ENCODE data around the gene ARL6IP6. TPM values are rescaled to one million over a fixed set of nuclear protein-coding genes. Genes with fewer than 3 reads are reported as not detected.

ARL6IP6 gene
- total RNA-seq, 1 donor from 2014 or later: 18.1 TPM

GRCh38 chr2:152791979-152792378, 73.6 kb downstream of the ARL6IP6 start:
- Histone ChIP-seq H3K9me3 (ENCODE audit: insufficient read depth, low read depth, low read length) (no peaks in the 10 kb centered on the region), H3K27ac (ENCODE audit: low read depth, low read length) (no peak overlapping the region), H3K4me1 (ENCODE audit: insufficient read depth, low read length) (no peaks in the 10 kb centered on the region), H4K20me1 (ENCODE audit: insufficient read depth, low read length) (no peaks in the 10 kb centered on the region), H3K9ac (ENCODE audit: low read length) (no peak overlapping the region), H2AFZ (ENCODE audit: low read depth, low read length) (no peak overlapping the region), H3K36me3 (ENCODE audit: insufficient read depth, low read length) (no peaks in the 10 kb centered on the region), H3K4me3 (ENCODE audit: insufficient read depth, low read depth, low read length) (no peak overlapping the region), H3K79me2 (ENCODE audit: insufficient read depth, low read length) (no peaks in the 10 kb centered on the region), H3K27me3 (ENCODE audit: insufficient read depth, low read length) (no peaks in the 10 kb centered on the region), H3K4me2 (ENCODE audit: low read length) (no peak overlapping the region)
- Mint-ChIP-seq H3K27me3 (ENCODE audit: low read depth, unreplicated experiment) (no peaks in the 10 kb centered on the region), H3K27ac (ENCODE audit: unreplicated experiment) (no peak overlapping the region), H3K4me3 (ENCODE audit: unreplicated experiment) (no peak overlapping the region), H3K36me3 (ENCODE audit: low read depth, unreplicated experiment) (no peaks in the 10 kb centered on the region), H3K9me3 (ENCODE audit: unreplicated experiment) (peaks cover 3% of the 10 kb centered on the region), H3K4me1 (ENCODE audit: low read depth, unreplicated experiment) (no peaks in the 10 kb centered on the region)
- FAIRE-seq (no peak), DNase-seq (ENCODE audit: low read depth) (no peak)
- TF ChIP-seq EZH2 (IDR thresholded peaks at IDR 0.05; ENCODE audit: insufficient read depth, low read length) (no peak), CTCF (IDR thresholded peaks at IDR 0.05; ENCODE audit: insufficient read depth, low read depth, low read length) (no peak)

GRCh38 chr2:152792974-152793373, 74.6 kb downstream of the ARL6IP6 start:
- no peak overlapping the region for H3K4me3 Mint-ChIP-seq (ENCODE audit: unreplicated experiment)
- DNase-seq (ENCODE audit: low read depth) (no peak), FAIRE-seq (no peak)
- no peaks in the 10 kb centered on the region for H3K9me3 Mint-ChIP-seq (ENCODE audit: unreplicated experiment)
- Histone ChIP-seq H3K27me3 (ENCODE audit: insufficient read depth, low read length) (no peaks in the 10 kb centered on the region), H3K79me2 (ENCODE audit: insufficient read depth, low read length) (no peaks in the 10 kb centered on the region), H3K36me3 (ENCODE audit: insufficient read depth, low read length) (no peaks in the 10 kb centered on the region), H3K4me1 (ENCODE audit: insufficient read depth, low read length) (no peaks in the 10 kb centered on the region), H3K4me3 (ENCODE audit: insufficient read depth, low read depth, low read length) (no peak overlapping the region), H3K9me3 (ENCODE audit: insufficient read depth, low read depth, low read length) (no peaks in the 10 kb centered on the region), H4K20me1 (ENCODE audit: insufficient read depth, low read length) (no peaks in the 10 kb centered on the region), H3K27ac (ENCODE audit: low read depth, low read length) (no peak overlapping the region), H3K9ac (ENCODE audit: low read length) (no peak overlapping the region), H3K4me2 (ENCODE audit: low read length) (no peak overlapping the region), H2AFZ (ENCODE audit: low read depth, low read length) (no peak overlapping the region)
- no peaks in the 10 kb centered on the region for H3K27me3 Mint-ChIP-seq (ENCODE audit: low read depth, unreplicated experiment)
- H3K36me3 Mint-ChIP-seq (ENCODE audit: low read depth, unreplicated experiment): no peaks in the 10 kb centered on the region
- TF ChIP-seq CTCF (IDR thresholded peaks at IDR 0.05; ENCODE audit: insufficient read depth, low read depth, low read length) (no peak), EZH2 (IDR thresholded peaks at IDR 0.05; ENCODE audit: insufficient read depth, low read length) (no peak)
- no peaks in the 10 kb centered on the region for H3K4me1 Mint-ChIP-seq (ENCODE audit: low read depth, unreplicated experiment)
- H3K27ac Mint-ChIP-seq (ENCODE audit: unreplicated experiment): no peak overlapping the region

- H2AFZ ChIP-seq (ENCODE audit: low read depth, low read length): no peak overlapping the region
- Mint-ChIP-seq H3K4me3 (ENCODE audit: unreplicated experiment) (no peak overlapping the region), H3K9me3 (ENCODE audit: unreplicated experiment) (peaks cover 3% of the 10 kb centered on the region), H3K4me1 (ENCODE audit: low read depth, unreplicated experiment) (no peaks in the 10 kb centered on the region), H3K36me3 (ENCODE audit: low read depth, unreplicated experiment) (no peaks in the 10 kb centered on the region), H3K27me3 (ENCODE audit: low read depth, unreplicated experiment) (no peaks in the 10 kb centered on the region), H3K27ac (ENCODE audit: unreplicated experiment) (no peak overlapping the region)
- DNase-seq (ENCODE audit: low read depth) (no peak), FAIRE-seq (no peak)
- H3K27me3 ChIP-seq (ENCODE audit: insufficient read depth, low read length): no peaks in the 10 kb centered on the region
- TF ChIP-seq CTCF (IDR thresholded peaks at IDR 0.05; ENCODE audit: insufficient read depth, low read depth, low read length) (no peak), EZH2 (IDR thresholded peaks at IDR 0.05; ENCODE audit: insufficient read depth, low read length) (no peak)
- no peak overlapping the region for H3K4me2 ChIP-seq (ENCODE audit: low read length)
- H3K4me1 ChIP-seq (ENCODE audit: insufficient read depth, low read length): no peaks in the 10 kb centered on the region
- H3K4me3 ChIP-seq (ENCODE audit: insufficient read depth, low read depth, low read length): no peak overlapping the region
- no peak overlapping the region for H3K27ac ChIP-seq (ENCODE audit: low read depth, low read length)
- H3K36me3 ChIP-seq (ENCODE audit: insufficient read depth, low read length): no peaks in the 10 kb centered on the region
- H3K9ac ChIP-seq (ENCODE audit: low read length): no peak overlapping the region
- H3K79me2 ChIP-seq (ENCODE audit: insufficient read depth, low read length): no peaks in the 10 kb centered on the region
- no peaks in the 10 kb centered on the region for H4K20me1 ChIP-seq (ENCODE audit: insufficient read depth, low read length)
- H3K9me3 ChIP-seq (ENCODE audit: insufficient read depth, low read depth, low read length): no peaks in the 10 kb centered on the region
Observed at GRCh38 chr2:152796941-152797340, 78.5 kb downstream of the ARL6IP6 start.
